ENCODE measurements around the gene BBX. TPM values are rescaled to one million over a fixed set of nuclear protein-coding genes. Genes with fewer than 3 reads are reported as not detected.

The BBX gene
- total RNA-seq, 1 donor from 2014 or later, result 54.3 TPM

DNA sequence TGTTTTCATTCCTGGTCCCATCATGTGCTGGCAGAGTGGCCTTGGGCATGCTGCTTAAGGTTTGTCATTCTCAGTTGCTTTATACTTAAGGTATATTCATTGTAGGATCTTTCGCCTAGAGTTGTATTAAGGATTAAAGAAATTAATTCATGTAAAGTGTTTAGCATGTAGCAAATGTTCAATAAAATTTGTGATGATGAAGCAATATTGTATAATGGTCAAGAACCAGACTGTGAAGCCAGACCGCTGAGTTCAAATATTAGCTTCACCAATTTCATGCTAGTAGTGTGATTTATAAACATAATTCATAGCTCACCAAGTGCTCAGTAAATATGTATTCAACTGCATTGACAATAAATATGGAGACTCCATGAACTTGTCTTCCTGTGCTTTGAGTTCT is 178.5 kb downstream of the BBX start:
- Mint-ChIP-seq H3K27me3 (ENCODE audit: unreplicated experiment) (peaks cover 2% of the 10 kb centered on the region), H3K4me3 (ENCODE audit: unreplicated experiment) (no peak overlapping the region), H3K27ac (ENCODE audit: unreplicated experiment) (no peak overlapping the region), H3K4me1 (ENCODE audit: unreplicated experiment) (no peaks in the 10 kb centered on the region), H3K9me3 (ENCODE audit: unreplicated experiment) (no peaks in the 10 kb centered on the region), H3K36me3 (ENCODE audit: low read depth, unreplicated experiment) (no peaks in the 10 kb centered on the region)
- DNase-seq (ENCODE audit: low spot score), result no peak
- TF ChIP-seq, protein P1, sequence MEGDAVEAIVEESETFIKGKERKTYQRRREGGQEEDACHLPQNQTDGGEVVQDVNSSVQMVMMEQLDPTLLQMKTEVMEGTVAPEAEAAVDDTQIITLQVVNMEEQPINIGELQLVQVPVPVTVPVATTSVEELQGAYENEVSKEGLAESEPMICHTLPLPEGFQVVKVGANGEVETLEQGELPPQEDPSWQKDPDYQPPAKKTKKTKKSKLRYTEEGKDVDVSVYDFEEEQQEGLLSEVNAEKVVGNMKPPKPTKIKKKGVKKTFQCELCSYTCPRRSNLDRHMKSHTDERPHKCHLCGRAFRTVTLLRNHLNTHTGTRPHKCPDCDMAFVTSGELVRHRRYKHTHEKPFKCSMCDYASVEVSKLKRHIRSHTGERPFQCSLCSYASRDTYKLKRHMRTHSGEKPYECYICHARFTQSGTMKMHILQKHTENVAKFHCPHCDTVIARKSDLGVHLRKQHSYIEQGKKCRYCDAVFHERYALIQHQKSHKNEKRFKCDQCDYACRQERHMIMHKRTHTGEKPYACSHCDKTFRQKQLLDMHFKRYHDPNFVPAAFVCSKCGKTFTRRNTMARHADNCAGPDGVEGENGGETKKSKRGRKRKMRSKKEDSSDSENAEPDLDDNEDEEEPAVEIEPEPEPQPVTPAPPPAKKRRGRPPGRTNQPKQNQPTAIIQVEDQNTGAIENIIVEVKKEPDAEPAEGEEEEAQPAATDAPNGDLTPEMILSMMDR (IDR thresholded peaks at IDR 0.05; ENCODE audit: unreplicated experiment), result no peak

DNA sequence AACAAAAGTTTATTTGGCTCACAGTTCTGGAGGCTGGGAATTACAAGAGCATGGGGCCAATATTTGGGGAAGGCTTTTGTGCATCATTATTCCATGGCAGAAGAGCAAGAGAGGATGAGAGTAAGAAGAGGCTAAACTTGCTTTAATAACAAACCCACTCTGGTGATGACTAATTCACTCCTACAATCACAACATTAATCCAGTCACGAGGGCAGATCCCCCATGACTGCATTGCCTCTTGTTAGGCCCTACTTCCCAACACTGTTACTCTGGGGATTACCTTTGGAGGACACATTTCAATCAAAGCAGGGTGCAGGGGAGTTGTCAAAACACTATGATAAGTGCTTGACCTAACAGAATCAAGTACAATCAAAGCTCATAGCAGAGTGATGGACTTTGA is 181.7 kb downstream of the BBX start:
- Mint-ChIP-seq H3K27ac (ENCODE audit: unreplicated experiment) (no peak overlapping the region), H3K4me3 (ENCODE audit: unreplicated experiment) (no peak overlapping the region), H3K36me3 (ENCODE audit: low read depth, unreplicated experiment) (no peaks in the 10 kb centered on the region), H3K27me3 (ENCODE audit: unreplicated experiment) (peaks cover 2% of the 10 kb centered on the region), H3K4me1 (ENCODE audit: unreplicated experiment) (no peaks in the 10 kb centered on the region), H3K9me3 (ENCODE audit: unreplicated experiment) (no peaks in the 10 kb centered on the region)
- DNase-seq (ENCODE audit: low spot score), result no peak
- TF ChIP-seq, protein P1 (IDR thresholded peaks at IDR 0.05; ENCODE audit: unreplicated experiment), result no peak

DNA sequence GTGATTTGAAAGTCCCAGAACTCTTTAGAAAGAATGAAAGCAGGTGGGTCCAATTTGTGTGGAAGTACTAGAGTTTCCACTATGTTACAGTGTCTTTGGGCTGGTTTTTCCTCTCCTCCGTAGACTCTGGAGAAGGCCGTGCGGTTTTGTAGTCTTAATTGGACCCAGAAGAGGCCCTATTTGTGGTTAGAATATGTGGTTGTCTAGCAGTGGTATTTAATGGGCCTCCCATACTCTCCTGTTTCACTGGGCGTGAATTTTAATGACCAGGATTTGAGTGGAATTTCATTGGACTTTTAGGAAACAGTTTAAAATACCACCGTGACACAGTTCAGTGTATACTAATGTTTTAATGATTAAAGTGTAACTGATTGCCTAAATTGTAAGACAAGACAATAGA is 182.3 kb downstream of the BBX start:
- no peaks in the 10 kb centered on the region for H3K4me1 Mint-ChIP-seq (ENCODE audit: unreplicated experiment)
- H3K4me3 Mint-ChIP-seq (ENCODE audit: unreplicated experiment), result no peak overlapping the region
- peaks cover 2% of the 10 kb centered on the region for H3K27me3 Mint-ChIP-seq (ENCODE audit: unreplicated experiment)
- no peak for DNase-seq (ENCODE audit: low spot score)
- H3K36me3 Mint-ChIP-seq (ENCODE audit: low read depth, unreplicated experiment), result no peaks in the 10 kb centered on the region
- H3K27ac Mint-ChIP-seq (ENCODE audit: unreplicated experiment), result no peak overlapping the region
- H3K9me3 Mint-ChIP-seq (ENCODE audit: unreplicated experiment), result no peaks in the 10 kb centered on the region
- TF ChIP-seq, protein P1 (IDR thresholded peaks at IDR 0.05; ENCODE audit: unreplicated experiment), result no peak

DNA sequence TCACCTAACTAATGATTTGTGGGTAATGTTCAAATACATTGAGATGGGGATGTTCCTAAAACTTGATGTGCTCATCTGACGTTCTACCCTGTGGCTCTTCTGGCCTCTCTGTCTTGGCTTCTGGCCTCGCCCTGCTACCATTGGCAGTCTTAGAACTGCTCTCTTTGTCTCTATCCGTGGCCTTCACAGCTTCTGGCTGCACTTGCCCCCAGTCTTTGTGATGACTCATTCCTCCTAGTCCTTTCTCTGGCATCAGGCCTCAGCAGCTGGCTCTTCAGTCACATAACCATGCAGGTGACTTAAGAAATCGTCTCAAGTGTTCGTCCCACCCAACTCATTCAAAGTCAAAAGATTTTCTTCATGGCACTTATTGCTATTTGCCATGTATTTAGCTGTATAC is 188.1 kb downstream of the BBX start:
- Mint-ChIP-seq H3K27me3 (ENCODE audit: unreplicated experiment) (peaks cover 3% of the 10 kb centered on the region), H3K9me3 (ENCODE audit: unreplicated experiment) (no peaks in the 10 kb centered on the region), H3K4me3 (ENCODE audit: unreplicated experiment) (no peak overlapping the region), H3K4me1 (ENCODE audit: unreplicated experiment) (peaks cover 8% of the 10 kb centered on the region), H3K36me3 (ENCODE audit: low read depth, unreplicated experiment) (peaks cover 21% of the 10 kb centered on the region), H3K27ac (ENCODE audit: unreplicated experiment) (no peak overlapping the region)
- DNase-seq (ENCODE audit: low spot score), result no peak
- TF ChIP-seq, protein P1 (IDR thresholded peaks at IDR 0.05; ENCODE audit: unreplicated experiment), result no peak

DNA sequence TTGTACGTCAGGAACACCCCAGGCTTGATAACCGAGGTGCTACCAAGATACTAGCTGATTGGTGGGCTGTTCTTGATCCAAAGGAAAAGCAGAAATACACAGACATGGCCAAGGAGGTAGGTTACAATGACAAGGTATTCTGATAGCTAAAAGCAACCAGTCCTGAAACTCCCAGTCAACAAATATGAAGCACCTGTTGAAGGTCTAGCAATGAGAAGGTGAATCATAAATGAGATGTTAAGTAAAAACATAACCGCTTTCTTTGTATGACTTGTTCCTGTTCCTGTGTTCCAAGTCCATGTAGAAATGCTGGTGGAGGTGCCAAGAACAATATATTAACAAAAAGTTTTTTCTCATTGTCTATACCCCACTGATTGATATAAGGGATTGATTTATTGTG is 194.0 kb downstream of the BBX start:
- no peaks in the 10 kb centered on the region for H3K9me3 Mint-ChIP-seq (ENCODE audit: unreplicated experiment)
- no peak for DNase-seq (ENCODE audit: low spot score)
- H3K27ac Mint-ChIP-seq (ENCODE audit: unreplicated experiment), result no peak overlapping the region
- peaks cover 38% of the 10 kb centered on the region for H3K4me1 Mint-ChIP-seq (ENCODE audit: unreplicated experiment)
- peaks cover 3% of the 10 kb centered on the region for H3K27me3 Mint-ChIP-seq (ENCODE audit: unreplicated experiment)
- H3K4me3 Mint-ChIP-seq (ENCODE audit: unreplicated experiment), result no peak overlapping the region
- H3K36me3 Mint-ChIP-seq (ENCODE audit: low read depth, unreplicated experiment), result peaks cover 14% of the 10 kb centered on the region
- TF ChIP-seq, protein P1 (IDR thresholded peaks at IDR 0.05; ENCODE audit: unreplicated experiment), result no peak
